Heart left ventricle (tissue), 16 donors: Measurements from ENCODE around the gene ZFAND4. TPM values are rescaled to one million over a fixed set of nuclear protein-coding genes. Genes with fewer than 3 reads are reported as not detected.
"Not testable (repeated sequence)": the region's sequence is repeated elsewhere in the genome, so short reads cannot be mapped to it uniquely, and the experiment has no call there.

Source experiments
- ATAC-seq, 4 donors: fragments of 200-7000 bp; cut with Tn5 transposase; one replicate each; pipeline ENCODE4 v1.9.1; 2020 to 2022; ENCODE audit warnings: moderate library complexity in 4 of 4, mild to moderate bottlenecking in 3 of 4, moderate number of reproducible peaks in 1 of 4
- DNase-seq, 5 donors: peaks; one replicate each; pipeline ENCODE4 v3.0.0-alpha.2; 2020
- H3K27ac ChIP-seq, 12 donors: fragments of 200-600 bp; sonication (generic) in 4 of 12; one replicate each; pipeline versions ENCODE4 v1.5.0 to v1.8.0; 2016 to 2022; ENCODE audit warnings: mild to moderate bottlenecking in 2 of 12
- H3K27me3 ChIP-seq, 9 donors: fragments of 200-600 bp; sonication (generic) in 2 of 9; one replicate each; pipeline versions ENCODE4 v1.5.1 to v1.8.0; 2016 to 2022; ENCODE audit warnings: mild to moderate bottlenecking in 3 of 9
- H3K36me3 ChIP-seq, 9 donors: fragments of 200-600 bp; sonication (generic) in 2 of 9; one replicate each; pipeline versions ENCODE4 v1.5.0 to v1.8.0; 2018 to 2022; ENCODE audit warnings: mild to moderate bottlenecking in 2 of 9
- H3K4me1 ChIP-seq, 12 donors: fragments of 200-600 bp; sonication (generic) in 4 of 12; one replicate each; pipeline versions ENCODE4 v1.5.0 to v1.8.0; 2016 to 2022; ENCODE audit warnings: mild to moderate bottlenecking in 3 of 12
- H3K4me3 ChIP-seq, 12 donors: fragments of 200-600 bp; sonication (generic) in 4 of 12; one replicate each; pipeline versions ENCODE4 v1.5.0 to v1.8.0; 2017 to 2022; ENCODE audit warnings: mild to moderate bottlenecking in 9 of 12, moderate library complexity in 4 of 12
- H3K9me3 ChIP-seq, 12 donors: fragments of 200-600 bp; sonication (generic) in 4 of 12; one replicate each; pipeline versions ENCODE4 v1.5.0 to v1.8.0; 2016 to 2022; ENCODE audit warnings: mild to moderate bottlenecking in 1 of 12
- CTCF ChIP-seq, 12 donors: fragments of 200-600 bp; sonication (generic) in 4 of 12; IDR thresholded peaks; one replicate each; pipeline versions ENCODE4 v1.5.0 to v1.8.0; 2018 to 2022; ENCODE audit warnings: antibody characterized with exemption in 12 of 12, mild to moderate bottlenecking in 5 of 12
- POLR2A ChIP-seq, 2 donors: fragments of 450-650 bp; IDR thresholded peaks; one replicate each; pipeline ENCODE4 v1.6.1; 2017; ENCODE audit warnings: antibody characterized with exemption in 2 of 2, mild to moderate bottlenecking in 2 of 2, moderate library complexity in 2 of 2
- WGBS, 4 donors: extraction: QIAGEN DNeasy Blood & Tissue Kit in 2 of 4; methylation state at CpG; one replicate each; pipeline versions ENCODE4 v1.1.5 to v1.1.7; 2013 to 2018; 5-methylcytosine and 5-hydroxymethylcytosine counted together
- intact Hi-C, 10 donors: fragments of 100-400 bp; cut with DNase I; formaldehyde crosslinking; loops; one replicate each; pipeline versions ENCODE4 v1.11.1 to v1.14.2; 2022
- polyA plus RNA-seq, 2 donors: library from polyadenylated mRNA; stranded (reverse); fragments of 200-250 nt; gene quantifications; one replicate each; pipeline ENCODE4 v1.2.3, GENCODE V29; 2013
- total RNA-seq, 9 donors: library from RNA; depleted of rRNA in 2 of 9; stranded (reverse); fragments of >200 nt in 2 of 9; fragmentation: NEBNext Ultra II Directional in 3 of 9; extraction: Animal tissue kit (Norgen Biotek cat#: 25700) in 3 of 9; gene quantifications; one replicate each; pipeline versions ENCODE4 v1.1.0 to v1.2.4, GENCODE V29; 2016 to 2023
- donor health status: ischemic (EF 13 %, LVEDD 7.1; RV severe dilation, severe dysfunction).
- donor health status: healthy with polysubstance abuse.
- donor health status: DM: no; HTN: yes; CAD: no.
- donor health status: DM: no; HTN: no; CAD: no.
- donor health status: ischemic (EF 25% LVEDD 6.9; RV normal size, moderate dysfunction).
- donor health status: ischemic (EF 25% LVEDD 5.7; RV mildly dilated, moderate dysfunction).
- donor health status: healthy.
- donor health status: DM: yes; HTN: yes; CAD: no.
- donor health status: ischemic (EF 35%, LVEDD 5.7; RV mildly dilated, moderate dysfunction).
- donor health status: nonischemic (EF 11% LVEDD 7.7; RV severe dilation, severe dysfunction).
- donor health status: DM: yes; HTN: yes; CAD: no.
- donor health status: PGD.
- donor health status: ischemic (EF 29% LVEDD 5.4; RV normal size, mild dysfunction).
- donor health status: nonischemic (EF 23%, LVEDD 6.1; RV moderate dilation, normal function).

The ZFAND4 gene
- total and polyA plus RNA-seq, 11 donors: 3.4 to 15.5 (median 10.4) TPM

DNA sequence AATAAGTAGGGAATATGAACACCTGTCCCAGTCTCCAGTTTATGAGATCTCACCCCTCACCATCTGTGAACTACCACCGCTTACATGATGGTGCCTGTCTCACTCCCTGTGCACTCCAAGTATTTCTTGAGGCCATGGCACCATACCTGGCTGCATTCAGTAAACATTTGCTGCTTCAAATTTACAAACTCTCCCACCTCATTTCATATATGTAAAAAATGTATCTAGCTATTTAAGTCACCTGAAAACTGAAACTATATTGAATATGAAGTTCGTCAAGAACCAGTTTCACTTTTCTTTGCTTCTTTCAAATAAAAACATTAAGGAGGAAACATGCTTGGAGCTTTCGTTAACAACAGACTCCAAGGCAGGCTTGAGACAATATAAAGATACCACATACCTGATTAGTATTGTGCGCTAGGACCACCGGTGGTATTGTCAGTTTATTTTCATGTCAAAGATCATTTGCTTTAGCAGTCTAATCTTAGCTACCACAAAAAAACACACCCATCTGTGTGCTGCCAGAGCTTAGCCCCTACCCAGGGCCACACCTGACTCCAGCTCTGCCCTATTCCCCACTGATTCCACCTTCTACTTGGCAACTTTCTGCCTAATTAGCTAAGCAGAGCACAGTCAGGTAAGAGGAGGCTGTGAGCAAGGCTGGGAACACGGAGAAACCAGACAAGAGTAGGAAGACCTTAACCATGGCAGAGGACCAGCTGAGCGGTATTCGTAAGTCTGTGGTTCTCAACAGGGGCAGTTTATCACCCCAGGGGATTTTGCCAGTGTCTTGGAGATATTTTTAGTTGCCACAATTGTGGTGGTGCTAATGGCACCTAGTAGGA is 92.0 kb downstream of the ZFAND4 start:
- TF ChIP-seq CTCF (IDR thresholded peaks at IDR 0.05) (no peak), POLR2A (IDR thresholded peaks at IDR 0.05) (no peak)
- DNase-seq: no peak
- peak overlapping the region in 9 of 12 donors; percentile 13 to 45 (median 29) for H3K4me3 ChIP-seq
- peak overlapping the region in 5 of 12 donors; percentile 11 to 70 (median 28) for H3K27ac ChIP-seq
- 37 to 52% (median 42%) methylated on average over 8 of the region's 8 CpGs for WGBS, 4 donors
- no peaks in the 10 kb centered on the region for H3K36me3 ChIP-seq
- no peaks in the 10 kb centered on the region for H3K27me3 ChIP-seq
- H3K4me1 ChIP-seq: peaks cover 0 to 36% (median 9%) of the 10 kb centered on the region in 12 donors
- H3K9me3 ChIP-seq: peaks cover 0 to 10% (median 0%) of the 10 kb centered on the region in 12 donors
- intact Hi-C loops: no loop called here
- peak in 2 of 4 donors; percentile 34 to 37 for ATAC-seq

GRCh38 chr10:45578384-45578971 is 94.1 kb downstream of the ZFAND4 start:
- ATAC-seq: no peak
- DNase-seq: no peak
- no peaks in the 10 kb centered on the region for H3K9me3 ChIP-seq
- TF ChIP-seq CTCF (IDR thresholded peaks at IDR 0.05) (no peak), POLR2A (IDR thresholded peaks at IDR 0.05) (no peak)
- H3K27ac ChIP-seq: no peak overlapping the region
- WGBS, 4 donors: 49 to 70% (median 66%) methylated on average over 2 of the region's 2 CpGs
- no peaks in the 10 kb centered on the region for H3K36me3 ChIP-seq
- H3K4me1 ChIP-seq: peaks cover 0 to 44% (median 9%) of the 10 kb centered on the region in 12 donors
- intact Hi-C loops: no loop called here
- no peak overlapping the region for H3K4me3 ChIP-seq
- H3K27me3 ChIP-seq: no peaks in the 10 kb centered on the region

DNA sequence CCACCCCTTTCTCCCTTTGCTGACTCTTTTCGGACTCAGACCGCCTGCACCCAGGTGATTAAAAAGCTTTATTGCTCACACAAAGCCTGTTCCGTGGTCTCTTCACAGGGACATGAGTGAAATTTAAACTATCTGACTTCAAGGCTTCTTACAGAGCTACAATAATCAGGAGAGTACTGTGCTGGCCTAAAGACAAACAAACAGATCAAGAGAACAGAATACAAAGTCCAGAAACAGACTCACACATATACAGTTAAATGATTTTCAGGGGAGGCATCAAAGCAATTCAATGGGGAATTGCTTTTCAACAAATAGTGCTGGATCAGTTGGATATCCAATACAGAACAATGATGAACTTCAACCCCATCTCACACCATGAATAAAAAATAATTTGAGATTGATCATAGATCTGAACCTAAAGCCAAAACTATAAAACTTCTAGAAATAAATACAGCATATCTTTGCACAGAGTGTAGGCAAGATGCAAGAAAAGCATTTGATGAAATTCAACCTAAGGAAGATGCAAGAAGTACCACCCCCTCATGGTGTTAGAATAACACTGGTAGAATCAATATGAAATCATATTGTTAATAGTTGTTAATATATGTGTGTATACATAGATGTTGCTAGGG is 96.5 kb downstream of the ZFAND4 start:
- Histone ChIP-seq H3K4me1 (peaks cover 0 to 32% (median 5%) of the 10 kb centered on the region in 12 donors), H3K27ac (no peak overlapping the region), H3K36me3 (no peaks in the 10 kb centered on the region), H3K9me3 (peaks cover 0 to under 1% (median 0%) of the 10 kb centered on the region in 12 donors), H3K27me3 (no peaks in the 10 kb centered on the region), H3K4me3 (no peak overlapping the region)
- DNase-seq (no peak), ATAC-seq (no peak)
- TF ChIP-seq POLR2A (IDR thresholded peaks at IDR 0.05): no peak
- no peak for TF ChIP-seq CTCF (IDR thresholded peaks at IDR 0.05)
- intact Hi-C loops: no loop called here
- 96 to 99% (median 97%) methylated on average over 3 of the region's 3 CpGs for WGBS, 4 donors

GRCh38 chr10:45575032-45575761 is 97.4 kb downstream of the ZFAND4 start:
- DNase-seq, H3K36me3 ChIP-seq, intact Hi-C loops, H3K9me3 ChIP-seq, ATAC-seq, H3K27me3 ChIP-seq, H3K4me3 ChIP-seq, H3K27ac ChIP-seq: not testable (repeated sequence)
- H3K4me1 ChIP-seq: peaks cover 0 to 23% (median 0%) of the 10 kb centered on the region in 12 donors
- WGBS, 4 donors: 77 to 84% (median 81%) methylated on average over 11 of the region's 11 CpGs
